HG03558 (cell line): ENCODE measurements around the gene ABCC5.
A peak's percentile ranks its signal among the peaks of the same experiment; 100 is the strongest.
"Not testable (repeated sequence)": the region's sequence is repeated elsewhere in the genome, so short reads cannot be mapped to it uniquely, and the experiment has no call there.

Experiments
- ATAC-seq: cut with Tn5 transposase; IDR thresholded peaks from one replicate; pipeline ENCODE4 v1.9.1; 2021; ENCODE audit warnings: moderate number of reproducible peaks; ENCODE audit not compliant: unreplicated experiment; ENCODE audit errors: extremely low read depth

The ABCC5 gene

GRCh38 chr3:184017672-184018423, at the start of gene ABCC5:
Gene ABCC5 (minus strand): TSS chr3:184017884. CDS start chr3:184014392, 3,492 bp downstream.
- peak; percentile 85 for ATAC-seq

- ATAC-seq: no peak
Measured at GRCh38 chr3:184066211-184066610, 48.5 kb upstream of the ABCC5 start.

DNA sequence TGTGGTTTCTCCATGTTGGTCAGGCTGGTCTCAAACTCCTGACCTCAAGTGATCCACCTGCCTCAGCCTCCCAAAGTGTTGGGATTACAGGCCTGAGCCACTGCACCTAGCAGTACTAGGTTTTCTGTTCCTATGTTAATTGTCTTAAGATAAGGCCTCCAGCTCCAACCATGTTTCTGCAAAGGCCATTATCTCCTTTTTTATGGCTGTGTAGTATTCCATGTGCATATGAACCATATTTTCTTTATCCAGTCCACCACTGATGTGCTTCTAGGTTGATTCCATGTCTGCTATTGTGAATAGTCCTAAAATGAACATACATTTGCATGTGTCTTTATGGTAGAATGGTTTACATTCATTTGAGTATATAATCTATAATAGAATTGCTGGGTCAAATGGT, 45.0 kb upstream of the ABCC5 start:
- no peak for ATAC-seq

GRCh38 chr3:184059424-184059823, 41.7 kb upstream of the ABCC5 start:
- no peak for ATAC-seq

GRCh38 chr3:184058029-184058428, 40.3 kb upstream of the ABCC5 start:
- ATAC-seq: no peak

DNA sequence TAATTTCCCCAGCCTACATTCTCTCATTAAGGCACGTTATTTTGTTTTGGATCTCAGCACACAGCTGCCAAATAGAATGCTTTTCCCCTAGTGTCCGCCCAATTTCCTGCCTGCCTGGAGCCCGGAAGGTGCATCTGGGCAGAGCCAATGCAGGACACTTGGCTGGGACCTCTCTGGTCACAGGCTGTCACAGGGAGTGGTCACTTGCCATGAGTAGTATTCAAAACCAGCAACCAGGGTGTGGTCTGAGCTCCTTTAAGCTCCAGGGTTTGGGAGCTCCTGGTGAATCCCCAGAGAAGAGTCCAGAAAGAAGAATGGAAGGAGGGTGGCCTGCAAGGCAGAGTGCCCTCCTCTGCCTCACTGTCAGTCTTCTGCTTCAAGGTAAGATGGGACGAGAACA, 35.1 kb upstream of the ABCC5 start, which contains the start of gene HTR3C:
Gene HTR3C (plus strand): TSS at position 281 of the 400 bp plus-strand sequence. CDS start 34 bp downstream, at position 315.
- no peak for ATAC-seq

GRCh38 chr3:184050217-184050847, 32.6 kb upstream of the ABCC5 start:
- no peak for ATAC-seq

DNA sequence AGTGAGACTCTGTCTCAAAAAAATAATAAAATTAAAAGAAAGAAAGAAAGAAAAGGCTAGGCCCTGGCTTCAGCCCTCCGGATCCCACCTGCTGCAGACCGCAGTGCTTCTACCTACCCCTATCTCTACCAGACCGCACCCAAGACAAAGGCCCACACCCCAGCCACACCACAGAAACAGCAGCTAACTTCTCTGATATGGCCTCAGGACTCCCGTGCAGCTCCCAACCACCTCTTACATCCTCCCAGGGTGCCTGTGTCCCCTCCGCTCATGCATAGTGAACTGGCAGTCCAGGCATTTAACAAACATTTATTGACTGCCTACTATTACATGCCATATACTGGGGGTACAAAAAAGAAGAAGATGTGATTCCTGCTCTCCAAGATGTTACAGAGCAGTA, 28.3 kb upstream of the ABCC5 start:
- ATAC-seq: no peak

DNA sequence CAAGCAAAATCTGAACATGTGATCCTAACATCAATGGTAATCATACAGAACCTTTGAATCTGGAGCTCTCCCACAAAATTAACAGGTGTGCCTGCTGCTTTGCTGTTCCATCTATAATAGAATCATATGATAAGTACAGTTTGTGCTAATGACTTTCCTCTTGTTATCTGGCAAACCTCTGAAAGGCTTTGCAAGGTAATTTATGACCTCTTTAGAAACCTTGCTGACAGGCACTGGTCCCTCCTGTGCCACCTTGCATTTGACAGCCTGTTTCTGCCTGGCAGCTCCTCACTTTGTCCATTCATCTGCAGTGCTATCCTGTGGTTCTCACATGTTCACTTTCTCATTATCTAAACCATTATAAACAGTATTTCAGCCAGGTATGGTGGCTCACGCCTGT, 24.9 kb upstream of the ABCC5 start:
- ATAC-seq: no peak

DNA sequence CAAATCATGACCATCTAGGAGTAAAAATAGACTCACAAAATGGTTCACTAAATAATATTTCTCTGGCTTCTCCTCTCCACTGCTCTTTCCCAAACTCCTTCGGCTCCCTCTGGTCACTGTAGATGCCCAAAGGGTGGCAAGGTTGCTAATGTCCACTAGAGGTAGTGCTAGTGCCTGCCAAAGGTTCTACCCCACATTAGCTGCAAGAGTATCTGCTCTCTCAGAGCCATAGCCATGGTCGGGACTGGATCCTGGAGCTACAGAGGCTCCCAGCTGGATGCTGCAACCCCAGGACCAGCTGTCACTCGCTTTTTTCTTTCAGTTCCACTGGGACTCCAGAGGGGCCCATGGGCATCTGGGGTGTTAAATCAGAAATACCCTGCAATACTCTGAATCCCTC, 22.3 kb upstream of the ABCC5 start:
- ATAC-seq: no peak

- no peak for ATAC-seq
Measured at GRCh38 chr3:184039414-184039813, 21.7 kb upstream of the ABCC5 start.

GRCh38 chr3:184038307-184038706, 20.6 kb upstream of the ABCC5 start:
- ATAC-seq: not testable (repeated sequence)

DNA sequence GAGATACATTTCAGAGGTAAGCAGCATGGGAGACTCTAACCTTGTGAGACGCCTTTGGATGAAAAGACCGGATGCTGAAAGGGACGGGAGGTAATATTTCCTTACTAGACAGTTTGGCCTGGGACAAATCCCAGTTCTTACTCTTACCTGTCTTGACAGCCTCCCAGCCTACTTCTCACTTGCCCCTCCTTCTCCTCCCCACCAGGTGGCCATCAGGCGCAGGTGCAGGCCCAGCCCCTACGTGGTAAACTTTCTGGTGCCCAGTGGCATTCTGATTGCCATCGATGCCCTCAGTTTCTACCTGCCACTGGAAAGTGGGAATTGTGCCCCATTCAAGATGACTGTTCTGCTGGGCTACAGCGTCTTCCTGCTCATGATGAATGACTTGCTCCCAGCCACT, 20.1 kb upstream of the ABCC5 start:
- no peak for ATAC-seq

DNA sequence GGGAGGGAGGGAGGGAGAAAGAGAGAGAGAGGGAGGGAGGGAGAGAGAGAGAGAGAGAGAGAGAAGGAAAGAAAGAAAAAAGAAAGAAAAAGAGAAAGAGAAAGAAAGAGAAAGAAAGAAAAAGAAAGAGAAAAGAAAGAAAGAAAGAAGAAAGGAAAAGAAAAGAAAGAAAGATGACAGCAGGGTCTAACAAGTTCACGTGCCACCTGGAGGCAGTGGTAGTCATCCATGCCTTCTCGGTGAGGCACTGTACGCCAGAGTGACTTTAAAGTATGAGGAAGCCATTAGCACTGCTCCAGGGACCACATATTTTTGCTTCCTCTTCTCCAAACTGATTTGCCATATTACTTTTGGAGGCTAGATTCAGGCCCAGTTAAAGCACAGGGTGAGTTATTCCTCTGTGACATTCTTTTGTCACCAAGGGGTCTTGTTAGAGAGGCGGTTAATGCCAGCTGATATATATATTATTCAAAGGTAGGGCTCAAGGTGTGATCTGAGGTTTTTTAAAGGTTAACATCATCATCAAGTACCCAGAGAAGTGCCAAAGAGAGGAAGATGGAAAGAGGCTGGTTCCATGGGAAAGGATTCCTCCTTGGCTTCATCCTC, 13.6 kb upstream of the ABCC5 start, which contains the start of gene HTR3D:
Gene HTR3D (plus strand): TSS at position 556 of the 606 bp plus-strand sequence. CDS start 0 bp downstream, at position 556.
- ATAC-seq: no peak

DNA sequence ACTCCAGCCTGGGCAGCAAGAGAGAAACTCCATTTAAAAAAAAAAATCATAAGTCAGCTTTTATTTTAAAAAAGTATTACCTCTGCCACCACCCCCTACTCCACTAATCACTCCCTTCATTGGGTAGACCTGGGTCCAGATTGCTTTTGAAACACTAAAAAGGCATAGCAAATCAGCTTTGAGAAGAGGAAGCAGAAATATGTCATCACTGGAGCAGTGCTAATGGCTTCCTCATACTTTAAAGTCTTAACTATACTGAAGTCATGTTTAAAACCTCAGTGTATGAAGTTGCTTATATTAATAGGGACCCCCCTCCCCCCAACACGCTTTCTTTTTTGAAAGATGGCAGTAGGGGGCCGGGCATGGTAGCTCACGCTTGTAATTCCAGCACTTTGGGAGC, 12.9 kb upstream of the ABCC5 start:
- no peak for ATAC-seq

DNA sequence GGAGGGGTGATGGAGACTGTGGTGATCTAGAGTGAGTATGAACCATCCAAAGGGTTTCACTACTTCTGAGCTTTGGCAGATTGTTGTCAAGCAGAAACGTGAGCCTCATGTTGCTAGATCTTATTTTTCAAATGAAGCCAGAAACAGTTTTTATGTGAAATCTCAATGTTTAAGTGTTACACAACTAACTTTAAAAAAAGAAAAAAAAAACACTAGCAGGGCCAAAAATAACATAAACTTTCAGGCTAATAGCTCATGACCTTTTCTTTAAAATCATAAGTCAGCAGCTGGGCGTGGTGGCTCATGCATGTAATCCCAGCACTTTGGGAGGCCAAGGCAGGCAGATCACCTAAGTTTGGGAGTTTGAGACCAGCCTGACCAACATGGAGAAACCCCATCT, 11.8 kb upstream of the ABCC5 start:
- no peak for ATAC-seq

DNA sequence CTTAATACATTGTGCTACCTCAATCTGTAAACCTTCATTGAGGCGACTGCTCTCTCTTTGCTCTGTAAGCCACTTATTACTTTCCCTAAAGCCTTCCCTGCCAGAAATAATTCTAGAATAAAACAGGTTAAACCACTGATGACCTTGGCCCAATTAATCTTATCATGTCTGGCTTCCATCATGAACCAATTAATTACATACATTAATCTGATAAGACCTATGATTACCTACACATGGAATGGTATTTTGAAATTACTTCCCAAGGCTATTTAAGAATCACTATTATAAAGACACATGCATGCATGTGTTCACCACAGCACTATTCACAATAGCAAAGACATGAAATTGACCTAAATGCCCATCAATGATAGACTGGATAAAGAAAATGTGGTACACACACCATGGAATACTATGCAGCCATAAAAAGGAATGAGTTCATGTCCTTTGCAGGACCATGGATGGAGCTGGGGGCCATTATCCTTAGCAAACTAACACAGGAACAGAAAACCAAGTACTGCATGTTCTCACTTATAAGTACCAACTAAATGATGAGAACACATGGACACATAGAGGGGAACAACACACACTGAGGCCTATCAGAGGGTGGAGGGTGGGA, 10.7 kb upstream of the ABCC5 start:
- not testable (repeated sequence) for ATAC-seq

DNA sequence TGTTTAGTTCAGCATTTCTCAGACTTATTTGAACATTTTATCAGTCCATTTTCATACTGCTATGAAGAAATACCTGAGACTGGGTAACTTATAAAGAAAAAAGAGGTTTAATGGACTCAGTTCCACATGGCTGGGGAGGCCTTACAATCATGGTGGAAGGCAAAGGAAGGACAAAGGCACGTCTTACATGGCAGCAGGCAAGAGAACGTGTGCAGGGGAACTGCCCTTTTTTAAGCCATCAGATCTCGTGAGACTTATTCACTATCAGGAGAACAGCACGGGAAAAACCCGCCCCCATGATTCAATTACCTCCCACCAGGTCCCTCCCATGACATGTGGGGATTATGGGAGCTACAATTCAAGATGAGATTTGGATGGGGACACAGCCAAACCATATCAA, 7.6 kb upstream of the ABCC5 start:
- not testable (repeated sequence) for ATAC-seq

DNA sequence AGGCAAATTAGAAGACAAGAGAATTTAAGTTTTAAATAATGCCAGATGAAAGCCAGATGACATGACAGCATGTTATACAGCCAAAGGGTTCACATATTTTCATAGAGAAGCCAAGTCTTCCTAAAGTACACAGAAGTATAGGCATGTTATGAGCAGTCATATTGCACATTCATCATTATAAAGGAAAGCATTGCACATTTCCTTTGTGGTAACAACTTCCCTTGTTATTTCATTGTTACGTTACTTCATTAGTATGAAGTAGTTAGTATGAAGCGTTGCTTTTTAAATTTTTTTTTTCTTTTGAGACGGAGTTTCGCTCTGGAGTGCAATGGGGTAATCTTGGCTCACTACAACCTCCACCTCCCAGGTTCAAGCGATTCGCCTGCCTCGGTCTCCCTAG, 4.6 kb upstream of the ABCC5 start:
- ATAC-seq: no peak

DNA sequence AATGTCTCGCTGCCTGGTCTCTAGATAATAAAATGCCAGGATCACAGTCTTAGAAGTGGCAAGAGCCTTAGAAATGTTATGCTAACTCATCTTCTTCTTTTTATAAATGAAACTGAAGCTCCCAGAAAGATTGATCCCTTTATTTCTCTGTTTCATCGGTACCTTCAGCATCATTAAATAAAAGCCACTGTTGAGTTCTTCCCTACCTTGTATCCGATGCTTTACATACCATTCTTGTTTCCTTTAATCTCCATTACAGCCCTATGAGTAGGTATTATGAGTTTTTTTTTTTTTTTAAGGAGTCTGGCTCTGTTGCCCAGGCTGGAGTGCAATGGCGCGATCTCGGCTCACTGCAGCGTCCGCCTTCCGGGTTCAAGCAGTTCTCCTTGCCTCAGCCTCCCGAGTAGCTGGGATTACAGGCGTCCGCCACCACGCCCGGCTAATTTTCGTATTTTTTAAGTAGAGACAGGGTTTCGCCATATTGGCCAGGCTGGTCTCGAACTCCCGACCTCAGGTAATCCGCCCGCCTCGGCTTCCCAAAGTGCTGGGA, 815 bp upstream of the ABCC5 start:
- ATAC-seq: no peak
